HG02973 (cell line): ENCODE data around the gene FN3K.

Source experiments
- ATAC-seq: cut with Tn5 transposase; IDR thresholded peaks from one replicate; pipeline ENCODE4 v1.9.1; 2021; ENCODE audit warnings: moderate library complexity; ENCODE audit not compliant: unreplicated experiment

Gene FN3K

DNA sequence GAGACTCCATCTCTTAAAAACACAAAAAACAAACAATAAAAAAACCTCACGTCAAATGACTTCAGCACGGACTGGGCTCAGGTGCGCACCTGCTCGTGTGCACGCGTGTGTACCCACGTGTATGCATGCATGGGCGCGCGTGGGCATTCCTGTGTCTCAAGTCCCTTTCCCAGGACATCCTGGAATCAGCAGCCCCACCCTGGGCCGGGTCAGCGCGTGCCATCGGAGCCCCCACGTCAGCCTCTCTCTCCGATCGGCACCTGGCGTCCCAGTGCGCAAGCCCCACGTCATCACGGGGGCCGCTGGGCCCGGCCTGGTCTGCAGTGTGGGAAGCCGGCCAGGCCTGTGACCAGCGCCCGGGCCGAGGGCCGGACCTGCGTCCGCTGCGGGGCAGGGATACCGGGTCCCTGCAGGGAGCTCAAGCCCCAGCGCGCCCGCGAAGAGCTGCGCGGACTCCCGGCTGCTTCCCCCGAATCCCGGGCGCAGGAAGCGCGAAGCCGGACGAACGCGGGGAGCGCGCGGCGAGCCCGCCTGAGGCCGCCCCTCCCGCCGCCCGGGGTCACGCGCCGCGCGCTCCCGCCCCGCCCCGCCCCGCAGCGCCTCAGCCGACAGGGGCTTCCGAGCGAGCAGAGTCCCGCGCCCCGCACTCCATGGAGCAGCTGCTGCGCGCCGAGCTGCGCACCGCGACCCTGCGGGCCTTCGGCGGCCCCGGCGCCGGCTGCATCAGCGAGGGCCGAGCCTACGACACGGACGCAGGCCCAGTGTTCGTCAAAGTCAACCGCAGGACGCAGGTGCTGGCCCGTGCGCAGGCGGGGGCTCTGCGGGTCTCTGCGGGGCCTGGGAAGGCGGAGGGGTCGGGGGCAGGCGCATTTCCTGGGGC lies at the start of gene FN3K:
TSS of gene FN3K (plus strand) at position 629 of the 880 bp plus-strand sequence. CDS start at position 651, 22 bp downstream.
- ATAC-seq: no peak

DNA sequence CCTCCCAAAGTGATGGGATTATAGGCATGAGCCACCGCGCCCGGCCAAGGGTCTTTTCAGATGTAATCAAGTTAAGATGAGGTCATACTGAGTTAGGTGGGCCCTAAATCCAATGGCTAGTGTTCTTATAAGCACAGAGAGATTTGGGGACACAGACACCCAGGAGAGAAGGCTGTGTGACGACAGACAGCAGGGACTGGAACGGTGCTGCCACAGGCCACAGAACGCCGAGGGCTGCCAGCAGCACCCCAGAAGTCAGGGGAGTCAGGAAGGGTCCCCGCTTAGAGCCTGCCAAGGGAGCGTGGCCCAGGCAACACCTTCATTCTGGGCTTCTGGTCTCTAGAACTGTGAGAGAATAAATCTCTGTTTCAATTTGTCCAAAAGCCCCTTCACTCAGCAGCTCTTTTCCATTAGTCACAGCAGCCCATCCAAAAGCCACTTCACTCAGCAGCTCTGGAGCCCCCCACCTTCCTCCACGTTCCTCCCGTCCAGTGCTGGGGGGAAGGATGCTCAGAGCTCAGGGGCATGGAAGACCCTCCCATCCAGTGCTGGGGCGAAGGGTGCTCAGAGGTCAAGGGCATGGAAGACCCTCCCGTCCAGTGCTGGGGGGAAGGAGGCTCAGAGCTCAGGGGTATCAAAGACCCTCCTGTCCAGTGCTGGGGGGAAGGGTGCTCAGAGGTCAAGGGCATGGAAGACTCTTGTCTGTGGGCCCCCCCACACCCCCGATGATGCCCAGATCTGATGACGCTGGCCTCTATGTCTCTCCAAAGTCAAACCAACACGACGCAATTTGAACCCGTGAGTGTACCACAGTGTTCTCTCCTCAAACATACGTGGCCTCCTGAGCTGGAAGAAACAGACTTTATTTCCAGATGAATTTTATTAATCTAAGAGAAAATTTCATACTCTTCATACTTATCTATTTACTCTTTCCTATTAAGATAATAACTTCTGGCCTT lies 48.8 kb upstream of the FN3K start:
- no peak for ATAC-seq

DNA sequence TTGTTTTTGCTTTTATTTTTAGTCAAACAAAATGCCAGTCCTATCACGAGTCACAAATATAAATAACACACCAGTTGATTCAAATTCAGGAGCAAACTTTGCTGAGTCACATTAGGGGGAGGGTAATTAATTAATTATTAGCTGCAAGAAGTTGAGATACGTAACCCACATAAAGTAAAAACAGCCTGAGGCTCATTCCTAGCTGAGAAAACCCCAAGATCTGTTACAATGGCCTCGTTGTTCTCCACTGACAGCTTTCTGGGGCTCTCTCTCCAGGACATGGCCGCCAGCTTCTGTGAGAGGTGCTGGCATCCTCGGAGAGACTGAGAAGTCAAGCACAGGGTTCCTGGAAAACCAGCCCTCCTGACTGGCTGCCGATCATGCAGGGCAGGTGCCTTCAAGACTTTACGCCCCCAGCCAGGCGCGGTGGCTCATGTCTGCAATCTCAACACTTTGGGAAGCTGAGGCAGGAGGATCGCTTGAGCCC lies 48.0 kb upstream of the FN3K start:
- no peak for ATAC-seq

- no peak for ATAC-seq
Observed at GRCh38 chr17:82687871-82688270, 47.5 kb upstream of the FN3K start.

DNA sequence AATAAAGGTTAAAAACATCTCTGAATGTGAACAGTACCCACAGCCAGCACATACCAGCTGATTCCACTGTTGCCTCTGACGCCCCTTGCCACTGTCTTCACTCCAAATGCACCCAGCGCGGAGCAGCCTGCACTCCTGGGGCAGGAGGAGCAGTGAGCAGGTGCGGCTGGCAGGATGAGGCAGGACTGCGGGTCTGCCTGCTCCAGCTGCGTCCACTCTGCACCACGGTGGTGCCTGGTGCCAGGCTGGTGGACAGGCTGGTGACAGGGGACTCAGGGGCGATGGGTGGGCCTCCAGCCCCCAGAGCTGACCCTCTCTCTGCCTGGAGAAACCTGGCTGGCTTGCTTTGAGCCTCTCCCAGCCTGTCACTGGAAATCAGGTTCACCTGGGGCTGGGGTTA lies 46.3 kb upstream of the FN3K start:
- no peak for ATAC-seq

- no peak for ATAC-seq
Observed at GRCh38 chr17:82690786-82691489, 44.5 kb upstream of the FN3K start.

DNA sequence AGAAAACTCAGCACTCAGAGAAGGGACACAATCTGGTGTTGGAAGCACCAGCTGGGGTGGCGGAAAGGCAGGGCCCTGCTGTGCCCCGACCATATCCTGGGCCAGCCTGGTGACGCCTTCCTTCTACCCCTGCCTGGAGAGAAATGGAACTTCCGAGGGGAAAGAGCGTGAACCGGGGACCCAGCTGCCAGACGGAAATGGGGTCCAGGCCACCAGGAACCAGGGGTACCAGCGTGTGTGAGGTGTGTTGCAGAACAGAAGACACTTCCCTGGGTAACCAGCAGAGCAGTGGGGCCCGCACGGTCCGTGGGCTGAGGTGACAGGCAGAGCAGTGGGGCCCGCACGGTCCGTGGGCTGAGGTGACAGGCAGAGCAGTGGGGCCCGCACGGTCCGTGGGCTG lies 43.7 kb upstream of the FN3K start:
- ATAC-seq: no peak

GRCh38 chr17:82692268-82692667 lies 43.1 kb upstream of the FN3K start:
- no peak for ATAC-seq

GRCh38 chr17:82693168-82693867 lies 42.1 kb upstream of the FN3K start:
- ATAC-seq: no peak

- no peak for ATAC-seq
Observed at GRCh38 chr17:82694647-82695046, 40.8 kb upstream of the FN3K start.

- no peak for ATAC-seq
Observed at GRCh38 chr17:82696259-82696658, 39.2 kb upstream of the FN3K start.

- ATAC-seq: no peak
Observed at GRCh38 chr17:82696916-82697807, 38.3 kb upstream of the FN3K start.

DNA sequence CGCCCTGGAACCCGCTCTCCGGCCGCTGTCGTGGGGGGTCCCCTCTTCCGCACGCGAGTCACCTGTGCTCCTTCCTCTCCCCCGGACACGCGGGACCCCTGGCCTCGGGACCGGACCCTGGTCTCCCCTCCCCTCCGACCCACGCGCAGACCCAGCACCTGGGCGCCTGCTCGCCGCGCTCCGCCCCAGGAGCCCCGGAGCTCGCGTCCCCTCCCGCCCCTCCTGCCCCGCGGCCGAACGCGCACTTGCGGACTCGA lies 37.7 kb upstream of the FN3K start:
- ATAC-seq: no peak

- ATAC-seq: peak; percentile 92
Observed at GRCh38 chr17:82698065-82698973, 37.1 kb upstream of the FN3K start, which contains the start of gene RAB40B. Gene RAB40B (minus strand): TSS chr17:82698698. CDS start chr17:82698596, 102 bp downstream.

DNA sequence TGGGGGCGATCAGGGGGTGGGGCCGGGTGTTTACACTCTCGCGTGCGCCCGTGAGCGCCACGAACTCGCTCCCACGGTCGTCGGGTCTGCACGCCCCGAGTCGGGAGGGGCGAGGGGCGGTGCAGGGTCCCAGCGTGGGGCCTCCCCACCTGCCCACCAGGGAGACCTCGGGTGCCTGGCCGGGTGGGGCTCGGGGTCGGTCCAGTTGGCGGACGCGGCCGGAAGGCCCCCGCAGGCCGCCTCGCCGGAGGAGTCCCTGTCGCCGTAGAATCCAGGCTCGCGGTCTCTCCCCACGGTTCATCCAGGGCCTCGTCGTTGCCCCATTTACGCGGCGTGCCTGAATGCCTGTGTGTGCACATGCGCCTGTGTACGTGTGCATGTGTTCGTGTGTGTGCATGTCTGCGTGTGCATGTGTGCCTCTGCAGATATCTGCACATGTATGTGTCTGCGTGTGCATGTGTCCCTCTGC lies 36.4 kb upstream of the FN3K start:
- ATAC-seq: peak; percentile 25

DNA sequence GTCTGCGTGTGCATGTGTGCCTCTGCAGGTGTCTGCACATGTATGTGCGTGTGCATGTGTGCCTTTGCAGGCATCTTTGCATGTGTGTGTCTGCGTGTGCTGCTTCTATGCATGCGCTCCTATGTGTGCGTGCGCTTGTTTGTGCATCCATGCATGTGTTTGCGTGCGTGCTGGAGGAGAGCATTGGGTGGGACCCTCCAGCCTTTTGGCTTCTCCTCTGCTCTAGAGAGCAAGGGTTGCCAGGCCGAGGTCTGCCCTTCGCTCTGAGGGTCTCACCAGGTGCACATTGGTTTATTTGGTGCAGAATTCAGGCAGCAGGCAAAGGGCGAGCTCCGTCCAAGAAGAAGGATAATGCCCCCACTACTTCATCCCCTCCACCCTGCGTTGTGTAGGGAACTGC lies 35.9 kb upstream of the FN3K start:
- no peak for ATAC-seq

GRCh38 chr17:82702231-82702927 lies 33.0 kb upstream of the FN3K start:
- ATAC-seq: no peak
